Type B pancreatic cell (in vitro differentiated cells): Measurements from ENCODE around the gene ITPR2. TPM values are rescaled to one million over a fixed set of nuclear protein-coding genes. Genes with fewer than 3 reads are reported as not detected.

Experiments
- DNase-seq: peaks from one replicate; pipeline ENCODE4 v3.0.0; 2021; ENCODE audit warnings: mixed read lengths; ENCODE audit not compliant: unreplicated experiment; ENCODE audit errors: extremely low spot score
- H3K27ac Mint-ChIP-seq: 2 replicates; pipeline ENCODE4 v1.8.0; 2021; ENCODE audit warnings: mild to moderate bottlenecking, mixed read lengths
- H3K27me3 Mint-ChIP-seq: 2 replicates; pipeline ENCODE4 v1.8.0; 2021; ENCODE audit warnings: mixed read lengths
- H3K36me3 Mint-ChIP-seq: 2 replicates; pipeline ENCODE4 v1.8.0; 2021; ENCODE audit warnings: mixed read lengths
- H3K4me1 Mint-ChIP-seq: one replicate; pipeline ENCODE4 v1.8.0; 2021; ENCODE audit warnings: mixed read lengths; ENCODE audit not compliant: unreplicated experiment
- H3K4me3 Mint-ChIP-seq: 2 replicates; pipeline ENCODE4 v1.8.0; 2021; ENCODE audit warnings: mild to moderate bottlenecking, mixed read lengths
- H3K9me3 Mint-ChIP-seq: 2 replicates; pipeline ENCODE4 v1.8.0; 2021; ENCODE audit warnings: mixed read lengths
- CTCF ChIP-seq: fragments of 200-600 bp; sonication (generic); conservative IDR thresholded peaks from 2 replicates; pipeline ENCODE4 v1.5.0; 2021; ENCODE audit warnings: antibody characterized with exemption, mild to moderate bottlenecking
- total RNA-seq: library from RNA; stranded (reverse); gene quantifications from 2 replicates; pipeline ENCODE4 v1.2.1, GENCODE V29; 2021; ENCODE audit warnings: low replicate concordance

ITPR2 gene
- total RNA-seq, 1 donor from 2014 or later, result 33.7 TPM

- Mint-ChIP-seq H3K27me3 (no peaks in the 10 kb centered on the region), H3K36me3 (peaks cover 40% of the 10 kb centered on the region), H3K9me3 (no peaks in the 10 kb centered on the region), H3K27ac (no peak overlapping the region), H3K4me1 (no peaks in the 10 kb centered on the region), H3K4me3 (no peak overlapping the region)
- no peak for DNase-seq
- TF ChIP-seq CTCF, result no peak
Measured at GRCh38 chr12:26548227-26548626, 284.8 kb downstream of the ITPR2 start.

- no peak for TF ChIP-seq CTCF
- DNase-seq, result no peak
- no peak overlapping the region for H3K4me3 Mint-ChIP-seq
- no peaks in the 10 kb centered on the region for H3K27me3 Mint-ChIP-seq
- H3K36me3 Mint-ChIP-seq, result peaks cover 38% of the 10 kb centered on the region
- H3K4me1 Mint-ChIP-seq, result no peaks in the 10 kb centered on the region
- no peaks in the 10 kb centered on the region for H3K9me3 Mint-ChIP-seq
- no peak overlapping the region for H3K27ac Mint-ChIP-seq
Measured at GRCh38 chr12:26546535-26547314, 286.3 kb downstream of the ITPR2 start.

DNA sequence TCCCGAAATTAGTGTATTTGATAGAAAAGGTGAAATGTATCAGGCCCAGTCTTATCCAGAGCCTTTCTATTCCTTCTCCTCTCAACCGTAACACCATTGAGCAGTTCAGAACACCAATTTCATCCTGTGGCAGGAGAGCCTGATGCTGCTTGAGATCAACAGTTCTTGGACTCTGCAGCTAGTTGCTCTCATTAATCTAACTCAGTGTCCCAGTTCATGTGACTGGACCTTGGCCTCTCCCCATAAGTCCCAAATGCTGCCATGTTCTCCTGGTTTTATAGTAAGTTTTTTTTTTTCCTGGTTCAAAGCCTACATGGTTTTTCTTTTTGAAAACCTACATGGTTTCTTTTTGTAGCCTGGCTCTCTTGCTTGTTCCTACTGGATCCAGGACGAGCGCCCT is 293.9 kb downstream of the ITPR2 start:
- H3K27me3 Mint-ChIP-seq, result no peaks in the 10 kb centered on the region
- H3K27ac Mint-ChIP-seq, result no peak overlapping the region
- H3K9me3 Mint-ChIP-seq, result peaks cover 6% of the 10 kb centered on the region
- no peak overlapping the region for H3K4me3 Mint-ChIP-seq
- H3K4me1 Mint-ChIP-seq, result no peaks in the 10 kb centered on the region
- H3K36me3 Mint-ChIP-seq, result peaks cover 35% of the 10 kb centered on the region
- TF ChIP-seq CTCF, result no peak
- no peak for DNase-seq

GRCh38 chr12:26537651-26538050 is 295.3 kb downstream of the ITPR2 start:
- H3K27me3 Mint-ChIP-seq, result no peaks in the 10 kb centered on the region
- no peak overlapping the region for H3K27ac Mint-ChIP-seq
- no peaks in the 10 kb centered on the region for H3K4me1 Mint-ChIP-seq
- H3K4me3 Mint-ChIP-seq, result no peak overlapping the region
- H3K36me3 Mint-ChIP-seq, result peaks cover 35% of the 10 kb centered on the region
- no peak for TF ChIP-seq CTCF
- peaks cover 6% of the 10 kb centered on the region for H3K9me3 Mint-ChIP-seq
- DNase-seq, result no peak

DNA sequence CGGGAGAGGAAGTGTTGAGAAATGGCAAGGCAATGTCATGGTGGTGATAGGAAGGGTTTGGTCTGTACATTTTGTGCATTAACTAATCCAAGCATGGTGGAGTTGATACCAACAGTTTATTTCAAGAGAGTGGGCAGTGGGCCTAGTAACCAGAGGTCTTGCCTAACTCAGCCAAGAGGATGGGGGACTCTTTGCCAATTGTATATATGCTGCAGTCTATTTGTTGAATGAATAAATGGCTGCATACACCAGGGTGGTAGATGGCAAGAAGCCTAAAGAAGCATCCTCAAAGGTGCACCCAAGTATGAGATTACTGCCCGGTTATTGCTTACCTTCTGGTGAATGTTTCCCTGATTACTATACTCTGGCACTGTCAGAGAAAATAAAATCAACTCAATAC is 295.9 kb downstream of the ITPR2 start:
- H3K4me3 Mint-ChIP-seq, result no peak overlapping the region
- peaks cover 6% of the 10 kb centered on the region for H3K9me3 Mint-ChIP-seq
- peaks cover 35% of the 10 kb centered on the region for H3K36me3 Mint-ChIP-seq
- no peak for DNase-seq
- TF ChIP-seq CTCF, result no peak
- H3K27ac Mint-ChIP-seq, result no peak overlapping the region
- H3K4me1 Mint-ChIP-seq, result no peaks in the 10 kb centered on the region
- H3K27me3 Mint-ChIP-seq, result no peaks in the 10 kb centered on the region
